Neuronal stem cell (in vitro differentiated cells): ENCODE measurements around the gene FAM163B.
A peak's percentile ranks its signal among the peaks of the same experiment; 100 is the strongest.

Experiments
- DNase-seq: peaks from one replicate; pipeline ENCODE4 v3.0.0-alpha.2; 2013; ENCODE audit warnings: low spot score
- H2AFZ ChIP-seq: one replicate; pipeline ENCODE4 v1.6.1; 2013; ENCODE audit warnings: mild to moderate bottlenecking, low read length, inconsistent platforms
- H2AK5ac ChIP-seq: 2 replicates; pipeline ENCODE4 v1.6.1; 2013; ENCODE audit warnings: low read depth, mild to moderate bottlenecking, inconsistent platforms, low read length, moderate library complexity, mixed read lengths
- H2BK120ac ChIP-seq: 2 replicates; pipeline ENCODE4 v1.6.1; 2013; ENCODE audit warnings: low read depth, mild to moderate bottlenecking, inconsistent platforms, low read length, moderate library complexity, mixed read lengths
- H2BK12ac ChIP-seq: one replicate; pipeline ENCODE4 v1.6.1; 2013; ENCODE audit warnings: low read length, inconsistent platforms
- H2BK15ac ChIP-seq: 2 replicates; pipeline ENCODE4 v1.6.1; 2013; ENCODE audit warnings: mild to moderate bottlenecking, low read length, inconsistent platforms, mixed read lengths
- H2BK5ac ChIP-seq: one replicate; pipeline ENCODE4 v1.6.1; 2013; ENCODE audit warnings: inconsistent platforms, mild to moderate bottlenecking, low read length, moderate library complexity
- H3K14ac ChIP-seq: one replicate; pipeline ENCODE4 v1.6.1; 2013; ENCODE audit warnings: low read length, inconsistent platforms
- H3K18ac ChIP-seq: 2 replicates; pipeline ENCODE4 v1.6.1; 2013; ENCODE audit warnings: low read length, inconsistent platforms
- H3K23ac ChIP-seq: 2 replicates; pipeline ENCODE4 v1.6.1; 2013; ENCODE audit warnings: low read depth, mild to moderate bottlenecking, mixed read lengths, low read length, inconsistent platforms; ENCODE audit not compliant: poor library complexity
- H3K27ac ChIP-seq: replicated peaks from 3 replicates; pipeline ENCODE4 v1.5.1; 2013; ENCODE audit warnings: low read length, inconsistent platforms
- H3K27me3 ChIP-seq, 3 experiments: 2 replicates each; pipeline ENCODE4 v1.6.1; 2013; ENCODE audit warnings: low read length in 3 of 3, mild to moderate bottlenecking in 2 of 3, inconsistent platforms in 1 of 3, low read depth in 1 of 3, mixed read lengths in 1 of 3, moderate library complexity in 1 of 3; ENCODE audit not compliant: control insufficient read depth in 3 of 3, insufficient read depth in 3 of 3
- H3K36me3 ChIP-seq, 2 donors: replicated peaks in 1 of 2; 2 replicates each; pipeline ENCODE4 v1.6.1; 2013; ENCODE audit warnings: low read length in 2 of 2; ENCODE audit not compliant: control insufficient read depth in 2 of 2, insufficient read depth in 2 of 2
- H3K4ac ChIP-seq: 2 replicates; pipeline ENCODE4 v1.6.1; 2013; ENCODE audit warnings: inconsistent platforms, mild to moderate bottlenecking, low read length, moderate library complexity
- H3K4me1 ChIP-seq, 2 donors: 1 replicate in 1 of 2; 2 replicates in 1 of 2; pipeline ENCODE4 v1.6.1; 2013; ENCODE audit warnings: low read length in 2 of 2, low read depth in 1 of 2; ENCODE audit not compliant: control insufficient read depth in 2 of 2, insufficient read depth in 1 of 2
- H3K4me2 ChIP-seq: one replicate; pipeline ENCODE4 v1.6.1; 2013; ENCODE audit warnings: mild to moderate bottlenecking, low read length, inconsistent platforms; ENCODE audit not compliant: insufficient read depth, poor library complexity, severe bottlenecking
- H3K4me3 ChIP-seq, 2 donors: 2 replicates each; pipeline ENCODE4 v1.5.1; 2013; ENCODE audit warnings: low read length in 2 of 2, mild to moderate bottlenecking in 2 of 2, inconsistent platforms in 1 of 2, moderate library complexity in 1 of 2
- H3K79me1 ChIP-seq: one replicate; pipeline ENCODE4 v1.6.1; 2013; ENCODE audit warnings: low read depth, mild to moderate bottlenecking, inconsistent platforms, low read length, moderate library complexity
- H3K9ac ChIP-seq: one replicate; pipeline ENCODE4 v1.6.1; 2013; ENCODE audit warnings: mild to moderate bottlenecking, low read depth, low read length, inconsistent platforms; ENCODE audit not compliant: poor library complexity
- H3K9me3 ChIP-seq, 2 donors: replicated peaks in 1 of 2; 2 replicates each; pipeline versions ENCODE3 to v1.6.1; 2013; ENCODE audit warnings: low read length in 2 of 2, mild to moderate bottlenecking in 2 of 2, inconsistent platforms in 1 of 2, low read depth in 1 of 2, mixed read lengths in 1 of 2, moderate library complexity in 1 of 2; ENCODE audit not compliant: control insufficient read depth in 2 of 2, insufficient read depth in 1 of 2
- H4K8ac ChIP-seq: one replicate; pipeline ENCODE4 v1.6.1; 2013; ENCODE audit warnings: low read depth, mild to moderate bottlenecking, inconsistent platforms, low read length, moderate library complexity
- H4K91ac ChIP-seq: one replicate; pipeline ENCODE4 v1.6.1; 2013; ENCODE audit warnings: low read length, low read depth, mild to moderate bottlenecking, inconsistent platforms; ENCODE audit not compliant: poor library complexity
- WGBS, 2 donors: extraction: QIAGEN DNeasy Blood & Tissue Kit; methylation state at CpG; one replicate each; pipeline ENCODE4 v1.1.7; 2013; ENCODE audit warnings: missing lambda C conversion rate in 2 of 2, mixed read lengths in 1 of 2; ENCODE audit not compliant: insufficient read length in 2 of 2, insufficient replicate concordance in 1 of 2; ENCODE audit errors: extremely low coverage in 2 of 2; 5-methylcytosine and 5-hydroxymethylcytosine counted together

The FAM163B gene

DNA sequence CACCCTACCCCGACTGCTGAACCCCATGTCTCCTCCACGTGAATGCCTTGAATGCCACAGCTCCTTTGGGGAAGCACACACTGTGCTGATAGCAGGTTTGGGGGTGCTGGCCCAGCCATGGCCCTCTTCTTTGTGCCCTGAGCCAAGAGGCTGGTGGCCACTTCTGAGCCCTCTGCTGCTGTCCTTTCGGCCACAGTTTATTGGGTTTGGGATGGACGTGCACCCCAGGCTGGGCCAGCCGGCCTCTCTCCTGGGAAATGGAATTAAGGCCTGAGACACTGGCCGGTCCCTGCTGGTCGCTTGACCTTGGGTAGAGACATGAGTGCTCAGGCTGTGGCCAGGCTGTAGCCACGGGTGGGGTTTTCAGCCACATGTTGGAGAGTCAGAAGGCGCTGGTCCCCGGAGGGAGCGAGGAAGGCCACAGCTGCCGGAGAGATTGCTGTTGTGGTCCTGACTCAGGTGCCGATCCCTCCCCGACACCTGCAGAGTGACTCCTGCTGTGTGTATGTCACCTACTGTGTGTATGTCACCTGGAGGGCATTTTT is 26.6 kb downstream of the FAM163B start:
- peak overlapping the region; percentile 12 for H3K9ac ChIP-seq
- peak overlapping the region; percentile 61 for H2BK15ac ChIP-seq
- peak overlapping the region; percentile 93 for H2BK12ac ChIP-seq
- no peaks in the 10 kb centered on the region for H3K36me3 ChIP-seq
- WGBS, 2 donors: no CpG with 5 or more reads among the region's 14 CpGs
- DNase-seq: no peak
- no peak overlapping the region for H3K27ac ChIP-seq
- H4K91ac ChIP-seq: no peak overlapping the region
- H3K4ac ChIP-seq: no peak overlapping the region
- no peak overlapping the region for H3K4me2 ChIP-seq
- H2AFZ ChIP-seq: no peak overlapping the region
- H3K27me3 ChIP-seq: peaks cover 0 to 42% (median 0%) of the 10 kb centered on the region in 3 experiments
- H2BK5ac ChIP-seq: peak overlapping the region; percentile 68
- H3K14ac ChIP-seq: no peak overlapping the region
- no peak overlapping the region for H4K8ac ChIP-seq
- no peak overlapping the region for H3K23ac ChIP-seq
- H3K18ac ChIP-seq: peak overlapping the region; percentile 38
- H3K4me1 ChIP-seq: peaks cover 17 to 31% of the 10 kb centered on the region in 2 donors
- no peaks in the 10 kb centered on the region for H3K9me3 ChIP-seq
- H3K79me1 ChIP-seq: no peaks in the 10 kb centered on the region
- H2AK5ac ChIP-seq: peak overlapping the region; percentile 64
- H3K4me3 ChIP-seq: no peak overlapping the region
- H2BK120ac ChIP-seq: no peak overlapping the region

DNA sequence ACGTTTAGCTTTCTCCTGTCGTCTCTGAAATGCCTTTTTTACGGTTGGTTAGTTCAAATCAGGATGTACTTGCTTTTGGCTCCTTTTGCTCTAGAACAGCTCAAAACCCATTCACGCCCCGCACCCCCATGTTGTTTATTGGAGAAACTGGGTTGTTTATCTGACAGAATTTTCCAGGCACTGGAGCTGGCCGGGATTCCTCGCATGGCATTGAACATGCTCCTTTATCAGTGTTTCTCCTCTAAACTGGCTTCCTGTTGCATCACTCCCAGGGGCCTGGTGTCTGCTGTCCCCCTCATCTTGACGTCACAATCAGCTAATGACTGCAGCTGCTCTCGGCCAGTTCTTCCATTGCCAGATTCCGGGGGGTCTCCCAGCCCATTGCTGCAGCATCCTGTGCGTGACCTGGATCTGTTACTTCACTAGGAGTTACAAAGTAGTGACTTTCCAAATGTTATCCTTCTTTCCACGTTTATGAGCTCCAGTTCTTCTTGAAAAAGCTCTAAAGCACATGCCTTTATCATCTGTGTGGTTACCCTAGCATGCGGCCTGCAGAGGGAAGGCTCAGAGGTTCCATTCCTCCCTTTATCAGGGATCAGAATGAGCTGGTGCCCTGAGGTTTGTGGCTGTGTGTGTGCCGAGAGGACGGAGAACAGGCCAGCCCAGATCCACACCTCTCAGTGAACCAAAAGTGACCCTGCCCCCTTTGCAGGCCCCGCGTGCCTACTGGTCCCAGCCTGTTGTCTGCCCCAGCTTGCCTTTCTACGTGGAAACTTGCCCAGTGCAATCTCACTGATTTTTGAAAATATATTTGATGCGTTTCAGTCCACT is 27.5 kb downstream of the FAM163B start:
- no peak overlapping the region for H4K8ac ChIP-seq
- H2BK120ac ChIP-seq: no peak overlapping the region
- H2AFZ ChIP-seq: peak overlapping the region; percentile 79
- H3K9me3 ChIP-seq: no peaks in the 10 kb centered on the region
- H3K27ac ChIP-seq: no peak overlapping the region
- no peak overlapping the region for H2BK5ac ChIP-seq
- H3K23ac ChIP-seq: no peak overlapping the region
- no peak overlapping the region for H3K4me3 ChIP-seq
- H3K27me3 ChIP-seq: peaks cover 0 to 36% (median 0%) of the 10 kb centered on the region in 3 experiments
- H3K4me1 ChIP-seq: peaks cover 17 to 33% of the 10 kb centered on the region in 2 donors
- no peak overlapping the region for H4K91ac ChIP-seq
- no peaks in the 10 kb centered on the region for H3K36me3 ChIP-seq
- no peak overlapping the region for H3K9ac ChIP-seq
- peak overlapping the region; percentile 23 for H3K18ac ChIP-seq
- no peak overlapping the region for H2AK5ac ChIP-seq
- no peak overlapping the region for H2BK15ac ChIP-seq
- DNase-seq: no peak
- no CpG with 5 or more reads among the region's 19 CpGs for WGBS, 2 donors
- no peaks in the 10 kb centered on the region for H3K79me1 ChIP-seq
- H3K14ac ChIP-seq: no peak overlapping the region
- H2BK12ac ChIP-seq: no peak overlapping the region
- no peak overlapping the region for H3K4me2 ChIP-seq
- H3K4ac ChIP-seq: no peak overlapping the region

GRCh38 chr9:133581011-133581410 is 28.2 kb downstream of the FAM163B start:
- H2BK12ac ChIP-seq: no peak overlapping the region
- no peak overlapping the region for H3K4me2 ChIP-seq
- no peak overlapping the region for H2AFZ ChIP-seq
- H3K23ac ChIP-seq: no peak overlapping the region
- no peaks in the 10 kb centered on the region for H3K36me3 ChIP-seq
- no peak for DNase-seq
- peaks cover 17 to 33% of the 10 kb centered on the region in 2 donors for H3K4me1 ChIP-seq
- WGBS, 2 donors: no CpG with 5 or more reads among the region's 4 CpGs
- no peaks in the 10 kb centered on the region for H3K9me3 ChIP-seq
- H4K91ac ChIP-seq: no peak overlapping the region
- H3K27ac ChIP-seq: no peak overlapping the region
- H3K79me1 ChIP-seq: no peaks in the 10 kb centered on the region
- no peak overlapping the region for H4K8ac ChIP-seq
- H2BK5ac ChIP-seq: no peak overlapping the region
- H3K4ac ChIP-seq: no peak overlapping the region
- peaks cover 0 to 29% (median 0%) of the 10 kb centered on the region in 3 experiments for H3K27me3 ChIP-seq
- H2BK120ac ChIP-seq: no peak overlapping the region
- no peak overlapping the region for H3K14ac ChIP-seq
- H2BK15ac ChIP-seq: no peak overlapping the region
- H3K4me3 ChIP-seq: no peak overlapping the region
- H3K18ac ChIP-seq: no peak overlapping the region
- no peak overlapping the region for H3K9ac ChIP-seq
- H2AK5ac ChIP-seq: no peak overlapping the region

- Histone ChIP-seq H3K27me3 (peaks cover 0 to 23% (median 0%) of the 10 kb centered on the region in 3 experiments), H3K18ac (peak overlapping the region; percentile 36), H2AK5ac (peak overlapping the region; percentile 79), H4K8ac (no peak overlapping the region), H2BK15ac (no peak overlapping the region), H3K79me1 (no peaks in the 10 kb centered on the region), H3K27ac (no peak overlapping the region), H2BK5ac (no peak overlapping the region), H4K91ac (no peak overlapping the region), H2BK120ac (no peak overlapping the region), H3K36me3 (no peaks in the 10 kb centered on the region), H2BK12ac (no peak overlapping the region), H2AFZ (no peak overlapping the region), H3K4me2 (no peak overlapping the region), H3K4me1 (peaks cover 13 to 32% of the 10 kb centered on the region in 2 donors), H3K14ac (peak overlapping the region; percentile 11), H3K9me3 (no peaks in the 10 kb centered on the region), H3K4ac (no peak overlapping the region), H3K23ac (no peak overlapping the region), H3K9ac (no peak overlapping the region), H3K4me3 (no peak overlapping the region)
- no CpG with 5 or more reads among the region's 6 CpGs for WGBS, 2 donors
- DNase-seq: no peak
Observed at GRCh38 chr9:133580419-133580738, 28.8 kb downstream of the FAM163B start.
